BJ (cell line): ENCODE measurements around the gene SUOX. TPM values are rescaled to one million over a fixed set of nuclear protein-coding genes. Genes with fewer than 3 reads are reported as not detected.
A peak's percentile ranks its signal among the peaks of the same experiment; 100 is the strongest.
"Not testable (repeated sequence)": the region's sequence is repeated elsewhere in the genome, so short reads cannot be mapped to it uniquely, and the experiment has no call there.

Experiments
- CTCF ChIA-PET: fragments of 350-600 bp; formaldehyde crosslinking; extraction: SDS; loops from one replicate; lab custom pipeline; 2021; ENCODE audit warnings: antibody characterized with exemption, inconsistent platforms; lab: Yijun Ruan, JAX
- POLR2A ChIA-PET: fragments of 300-600 bp; sonication (Branson Sonifier 250); formaldehyde crosslinking; extraction: SDS; loops from one replicate; lab custom pipeline; 2021; ENCODE audit warnings: antibody characterized with exemption; lab: Charles Lee
- DNase-seq: peaks from one replicate; pipeline ENCODE4 v3.0.0-alpha.2; 2011; ENCODE audit warnings: low read depth
- H3K27me3 ChIP-seq: 2 replicates; pipeline ENCODE4 v1.6.0; 2011; ENCODE audit warnings: low read length; ENCODE audit not compliant: control insufficient read depth, insufficient read depth
- H3K36me3 ChIP-seq: 2 replicates; pipeline ENCODE4 v1.5.1; 2011; ENCODE audit warnings: low read length; ENCODE audit not compliant: control insufficient read depth, insufficient read depth
- H3K4me3 ChIP-seq: 2 replicates; pipeline ENCODE4 v1.5.1; 2011; ENCODE audit warnings: low read depth, mild to moderate bottlenecking, control low read depth, low read length
- polyA plus RNA-seq: library from polyadenylated mRNA; depleted of rRNA; stranded (reverse); fragments of >200 nt; gene quantifications from 2 replicates; pipeline ENCODE4 v1.2.3, GENCODE V29; 2011
- TF ChIP-seq, protein P1 (sequence below): IDR thresholded peaks from 2 replicates; pipeline ENCODE4 v1.5.1; 2011; ENCODE audit warnings: low read depth, mild to moderate bottlenecking, control low read depth, inconsistent platforms, low read length, moderate library complexity; ENCODE audit not compliant: insufficient read depth

The SUOX gene
- polyA plus RNA-seq, 1 experiment: 22.3 TPM

DNA sequence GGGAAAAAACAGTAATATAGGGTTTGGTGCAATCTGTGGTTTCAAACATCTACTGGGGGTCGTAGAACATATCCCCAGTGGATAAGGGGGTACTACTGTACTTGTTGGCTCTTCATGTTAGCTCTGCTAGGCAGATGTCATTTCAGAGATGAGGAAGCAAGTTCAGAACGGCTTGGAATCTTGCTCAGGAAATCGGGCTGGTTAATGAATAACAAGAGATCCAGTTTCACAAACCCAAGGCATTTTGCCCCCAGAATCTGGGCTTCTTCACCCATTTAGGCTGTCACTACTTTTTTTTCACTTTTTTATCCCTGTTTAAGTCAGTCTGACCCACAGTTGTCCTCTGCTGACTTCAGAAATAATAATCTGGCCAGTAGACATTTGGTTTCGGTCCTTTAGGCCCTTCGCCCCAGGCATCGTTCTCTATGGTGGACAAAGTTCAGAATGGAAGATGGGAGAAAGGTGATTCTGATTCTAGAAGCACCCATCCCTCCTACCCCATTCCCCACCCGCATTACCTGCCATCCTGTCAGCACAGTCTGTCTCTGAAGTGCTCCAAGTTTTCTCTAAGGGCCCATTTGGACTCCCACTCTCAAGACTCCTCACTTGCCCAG, 4.5 kb downstream of the SUOX start:
- no peak overlapping the region for H3K4me3 ChIP-seq
- TF ChIP-seq, protein P1, sequence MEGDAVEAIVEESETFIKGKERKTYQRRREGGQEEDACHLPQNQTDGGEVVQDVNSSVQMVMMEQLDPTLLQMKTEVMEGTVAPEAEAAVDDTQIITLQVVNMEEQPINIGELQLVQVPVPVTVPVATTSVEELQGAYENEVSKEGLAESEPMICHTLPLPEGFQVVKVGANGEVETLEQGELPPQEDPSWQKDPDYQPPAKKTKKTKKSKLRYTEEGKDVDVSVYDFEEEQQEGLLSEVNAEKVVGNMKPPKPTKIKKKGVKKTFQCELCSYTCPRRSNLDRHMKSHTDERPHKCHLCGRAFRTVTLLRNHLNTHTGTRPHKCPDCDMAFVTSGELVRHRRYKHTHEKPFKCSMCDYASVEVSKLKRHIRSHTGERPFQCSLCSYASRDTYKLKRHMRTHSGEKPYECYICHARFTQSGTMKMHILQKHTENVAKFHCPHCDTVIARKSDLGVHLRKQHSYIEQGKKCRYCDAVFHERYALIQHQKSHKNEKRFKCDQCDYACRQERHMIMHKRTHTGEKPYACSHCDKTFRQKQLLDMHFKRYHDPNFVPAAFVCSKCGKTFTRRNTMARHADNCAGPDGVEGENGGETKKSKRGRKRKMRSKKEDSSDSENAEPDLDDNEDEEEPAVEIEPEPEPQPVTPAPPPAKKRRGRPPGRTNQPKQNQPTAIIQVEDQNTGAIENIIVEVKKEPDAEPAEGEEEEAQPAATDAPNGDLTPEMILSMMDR: no peak
- H3K27me3 ChIP-seq: no peaks in the 10 kb centered on the region
- DNase-seq: no peak
- ChIA-PET CTCF (no interaction called here), POLR2A (no interaction called here)
- H3K36me3 ChIP-seq: peaks cover 9% of the 10 kb centered on the region

DNA sequence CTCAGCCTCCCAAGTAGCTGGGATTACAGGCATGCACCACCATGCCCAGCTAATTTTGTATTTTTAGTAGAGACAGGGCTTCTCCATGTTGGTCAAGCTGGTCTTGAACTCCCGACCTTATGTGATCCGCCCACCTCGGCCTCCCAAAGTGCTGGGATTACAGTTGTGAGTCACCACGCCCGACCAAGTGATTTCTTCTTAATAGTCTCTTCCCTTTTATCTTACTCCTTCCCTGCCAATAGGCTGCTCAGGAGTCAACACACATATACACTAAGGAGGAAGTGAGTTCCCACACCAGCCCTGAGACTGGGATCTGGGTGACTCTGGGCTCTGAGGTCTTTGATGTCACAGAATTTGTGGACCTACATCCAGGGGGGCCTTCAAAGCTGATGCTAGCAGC, 6.3 kb downstream of the SUOX start:
- POLR2A ChIA-PET, H3K4me3 ChIP-seq, DNase-seq, H3K36me3 ChIP-seq, H3K27me3 ChIP-seq: not testable (repeated sequence)
- CTCF ChIA-PET: interaction anchor here (1.5 kb wide), 1 partner anchor 26 kb away, joined by 5 read pairs; no protein-coding TSS in a partner anchor

DNA sequence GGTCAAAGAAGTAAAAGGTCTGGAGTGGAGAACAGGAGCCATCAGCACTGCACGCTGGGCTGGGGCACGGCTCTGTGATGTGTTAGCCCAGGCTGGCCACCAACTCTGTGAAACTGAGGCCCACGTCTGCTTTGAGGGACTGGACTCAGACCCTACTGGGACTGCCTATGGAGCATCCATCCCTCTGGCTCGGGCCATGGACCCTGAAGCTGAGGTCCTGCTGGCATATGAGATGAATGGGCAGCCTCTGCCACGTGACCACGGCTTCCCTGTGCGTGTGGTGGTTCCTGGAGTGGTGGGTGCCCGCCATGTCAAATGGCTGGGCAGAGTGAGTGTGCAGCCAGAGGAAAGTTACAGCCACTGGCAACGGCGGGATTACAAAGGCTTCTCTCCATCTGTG, 7.1 kb downstream of the SUOX start:
- no peak for DNase-seq
- peaks cover 9% of the 10 kb centered on the region for H3K36me3 ChIP-seq
- no peak overlapping the region for H3K4me3 ChIP-seq
- ChIA-PET CTCF (interaction anchor here (0.6 to 1.5 kb wide), 2 partner anchors 10 to 26 kb away, joined by 3 to 5 read pairs; no protein-coding TSS in a partner anchor), POLR2A (no interaction called here)
- TF ChIP-seq, protein P1: no peak
- no peaks in the 10 kb centered on the region for H3K27me3 ChIP-seq

DNA sequence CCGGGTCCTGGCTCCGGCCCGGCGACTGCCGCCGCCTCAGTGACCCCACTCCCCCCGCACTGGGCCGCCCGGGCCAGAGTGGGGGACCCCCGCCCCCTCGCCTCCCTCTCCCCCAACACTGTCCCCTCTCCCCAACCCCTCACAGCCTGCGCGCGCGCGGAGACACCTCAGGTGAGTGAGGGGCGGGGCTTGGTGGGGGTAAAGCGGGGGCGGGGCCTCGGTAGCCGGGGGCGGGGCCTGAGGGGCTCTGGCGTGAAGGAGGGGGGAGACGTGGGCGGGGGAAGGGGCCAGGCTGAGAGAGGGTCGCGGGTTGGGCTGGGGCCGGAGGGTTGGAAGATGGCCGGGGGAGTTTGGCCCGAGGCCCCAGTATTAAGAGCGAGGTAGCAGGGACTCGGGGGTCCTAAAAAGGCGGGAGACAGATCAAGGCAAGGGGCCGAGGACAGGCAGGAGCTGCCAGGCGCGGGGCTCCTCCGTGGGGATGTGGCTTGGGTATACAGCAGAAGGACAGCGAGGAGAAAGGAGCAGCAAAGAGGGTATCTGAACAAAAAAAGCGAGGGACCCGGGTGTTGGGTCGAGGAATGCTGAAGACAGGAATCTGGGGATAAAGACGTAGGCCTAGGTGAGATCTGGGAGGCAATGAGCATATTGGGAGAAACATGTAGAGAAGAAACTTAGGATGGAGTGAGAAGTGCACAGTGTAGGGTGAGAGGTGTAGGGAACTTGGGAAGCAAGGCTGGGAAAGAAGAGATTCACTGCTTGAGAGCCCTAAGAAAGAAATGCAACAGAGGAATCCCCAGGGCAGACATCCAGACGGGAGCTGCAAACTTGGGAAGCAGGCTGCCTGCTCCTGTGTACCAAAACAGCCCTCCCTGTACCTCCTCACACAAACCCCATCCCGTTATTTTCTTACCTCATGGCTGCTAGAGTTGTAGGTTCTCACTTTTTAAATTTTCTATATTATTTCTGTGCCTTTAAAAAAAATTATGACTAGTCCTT, 10.8 kb downstream of the SUOX start:
- POLR2A ChIA-PET: no interaction called here

DNA sequence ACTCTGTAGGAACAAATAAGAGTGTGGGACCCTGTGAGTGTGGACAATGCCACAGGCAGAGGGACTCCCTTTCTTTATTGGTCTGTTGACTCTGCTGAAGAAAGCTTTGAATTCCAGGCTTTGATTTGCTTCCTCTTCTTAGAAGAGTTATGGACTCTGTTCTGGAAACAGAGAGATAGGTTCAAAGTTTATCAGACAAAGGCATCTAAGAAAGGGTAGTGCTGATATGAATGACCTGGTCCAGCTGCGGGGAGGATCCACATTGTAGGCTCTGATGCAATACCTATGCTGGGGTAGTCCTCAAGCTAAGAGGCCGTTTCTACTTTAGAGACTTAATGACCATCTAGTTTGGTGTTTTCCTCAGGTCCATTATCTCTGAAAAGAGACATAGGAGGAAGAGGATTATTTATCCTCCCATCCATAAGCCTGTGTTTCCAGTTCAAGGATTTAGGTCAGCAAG, 13.1 kb downstream of the SUOX start:
- ChIA-PET CTCF (interaction anchor here (1.1 to 1.9 kb wide), 3 partner anchors 14 to 37 kb away, joined by 4 to 11 read pairs (median 5); no protein-coding TSS in a partner anchor), POLR2A (no interaction called here)
- no peaks in the 10 kb centered on the region for H3K27me3 ChIP-seq
- DNase-seq: no peak
- no peak overlapping the region for H3K4me3 ChIP-seq
- TF ChIP-seq, protein P1: no peak
- no peaks in the 10 kb centered on the region for H3K36me3 ChIP-seq

More for the DNA sequence above, 10.8 kb downstream of the SUOX start:
- peak overlapping the region; percentile 80 for H3K4me3 ChIP-seq
- H3K36me3 ChIP-seq: peaks cover 8% of the 10 kb centered on the region
- CTCF ChIA-PET: interaction anchor here (0.5 to 2.2 kb wide), 7 partner anchors 10 to 37 kb away, joined by 3 to 19 read pairs (median 3); partner anchors contain the start of gene SUOX
- TF ChIP-seq, protein P1: no peak
- no peaks in the 10 kb centered on the region for H3K27me3 ChIP-seq
- no peak for DNase-seq
